K562 (cell line): ENCODE data around the gene JMJD1C. TPM values are rescaled to one million over a fixed set of nuclear protein-coding genes. Genes with fewer than 3 reads are reported as not detected.

Source experiments
- BCOR ChIP-seq: fragments of 450-650 bp; IDR thresholded peaks from 2 replicates; pipeline ENCODE4 v1.6.1; 2016
- DIDO1 ChIP-seq: fragments of 450-650 bp; IDR thresholded peaks from 2 replicates; pipeline ENCODE4 v1.6.1; 2016; ENCODE audit warnings: low read depth, missing biosample characterization, missing genetic modification characterization
- GTF2F1 ChIP-seq: IDR thresholded peaks from 2 replicates; pipeline ENCODE4 v1.6.1; 2011; ENCODE audit warnings: low read depth, low read length, improper control_type of control experiment
- HEY1 ChIP-seq: fragments of 250-450 bp; sonication (Bioruptor Pico); IDR thresholded peaks from 2 replicates; pipeline ENCODE4 v1.5.0; 2020; ENCODE audit warnings: mild to moderate bottlenecking, moderate library complexity, borderline replicate concordance
- ILK ChIP-seq: fragments of 450-650 bp; IDR thresholded peaks from 2 replicates; pipeline ENCODE4 v1.6.1; 2016; ENCODE audit warnings: missing genetic modification characterization, low read depth, mild to moderate bottlenecking, missing compliant biosample characterization, moderate library complexity, borderline replicate concordance
- IRF1 ChIP-seq: sonication (generic); formaldehyde crosslinking; IDR thresholded peaks from 2 replicates; pipeline ENCODE4 v1.8.0; 2022; ENCODE audit warnings: missing genetic modification reagents, mild to moderate bottlenecking, borderline replicate concordance
- MAFK ChIP-seq: IDR thresholded peaks from 2 replicates; pipeline ENCODE4 v1.6.1; 2011; ENCODE audit warnings: low read length, improper control_type of control experiment
- NUFIP1 ChIP-seq: fragments of 450-650 bp; IDR thresholded peaks from 2 replicates; pipeline ENCODE4 v1.6.1; 2018; ENCODE audit not compliant: partially characterized antibody
- RB1 ChIP-seq: fragments of 450-650 bp; IDR thresholded peaks from 2 replicates; pipeline ENCODE4 v1.6.1; 2017; ENCODE audit warnings: low read depth, mild to moderate bottlenecking
- RBM17 ChIP-seq: fragments of 200-400 bp; formaldehyde crosslinking; IDR thresholded peaks from 2 replicates; pipeline ENCODE4 v1.6.1; 2017; ENCODE audit warnings: low read depth, mild to moderate bottlenecking, low read length, borderline replicate concordance
- RUNX1 ChIP-seq: sonication (generic); IDR thresholded peaks from 2 replicates; pipeline ENCODE4 v1.6.1; 2016; ENCODE audit warnings: antibody characterized with exemption, low read depth
- TBP ChIP-seq: optimal IDR thresholded peaks from 2 replicates; pipeline ENCODE3; 2011; ENCODE audit warnings: low read depth, low read length, improper control_type of control experiment
- TEAD4 ChIP-seq, 2 experiments: sonication (generic) in 1 of 2; formaldehyde crosslinking in 1 of 2; IDR thresholded peaks; 2 replicates each; pipeline versions ENCODE4 v1.6.1 to v1.8.0; 2012 to 2022; ENCODE audit warnings: borderline replicate concordance in 1 of 2, inconsistent platforms in 1 of 2, low read length in 1 of 2, mild to moderate bottlenecking in 1 of 2, missing genetic modification reagents in 1 of 2
- ZBTB49 ChIP-seq: sonication (generic); formaldehyde crosslinking; IDR thresholded peaks from 2 replicates; pipeline ENCODE4 v1.8.0; 2022; ENCODE audit warnings: missing genetic modification reagents, mild to moderate bottlenecking, borderline replicate concordance
- ZC3H8 ChIP-seq: fragments of 450-650 bp; IDR thresholded peaks from 2 replicates; pipeline ENCODE4 v1.6.1; 2017
- ZNF197 ChIP-seq: fragments of 200-800 bp; sonication (Bioruptor generic); IDR thresholded peaks from 2 replicates; pipeline ENCODE4 v1.6.1; 2016; ENCODE audit warnings: low read depth, missing genetic modification characterization, missing compliant biosample characterization
- ZNF263 ChIP-seq: sonication (generic); formaldehyde crosslinking; IDR thresholded peaks from 2 replicates; pipeline ENCODE4 v1.8.0; 2022; ENCODE audit warnings: mild to moderate bottlenecking, missing genetic modification reagents, borderline replicate concordance
- polyA plus RNA-seq, 8 experiments: library from polyadenylated mRNA; depleted of rRNA in 4 of 8; stranded (reverse) in 5 of 8; unstranded in 3 of 8; fragments of >200 nt; fragmentation: Nextera tagmentation in 2 of 8; fragmentation: Illumina TruSeq in 1 of 8; extraction: Ambion mirVana in 2 of 8; extraction: Trizol in 1 of 8; gene quantifications; 2 replicates each; pipeline versions ENCODE4 v1.2.1 to v1.2.3, GENCODE V29; 2011 to 2014; ENCODE audit warnings: inconsistent platforms in 1 of 8, missing spikeins in 1 of 8
- total RNA-seq, 7 experiments: library from RNA; depleted of rRNA in 6 of 7; stranded (reverse); fragments of >200 nt in 6 of 7; fragmentation: Illumina TruSeq in 2 of 7; extraction: Trizol in 2 of 7; gene quantifications; 2 replicates each; pipeline versions ENCODE4 v1.2.1 to v1.2.3, GENCODE V29; 2011 to 2021; ENCODE audit warnings: low replicate concordance in 1 of 7
- TF ChIP-seq, protein P1 (sequence below): fragments of 450-650 bp; formaldehyde crosslinking; IDR thresholded peaks from 2 replicates; pipeline ENCODE4 v1.4.0; 2022; ENCODE audit warnings: missing genetic modification characterization
- TF ChIP-seq, protein P2 (sequence below), 2 experiments: fragments of 450-650 bp in 1 of 2; IDR thresholded peaks; 2 replicates each; pipeline ENCODE4 v1.6.1; 2011 to 2017; ENCODE audit warnings: low read depth in 2 of 2, antibody characterized with exemption in 1 of 2, borderline replicate concordance in 1 of 2, low read length in 1 of 2, mild to moderate bottlenecking in 1 of 2, mixed read lengths in 1 of 2; ENCODE audit not compliant: control insufficient read depth in 1 of 2

The JMJD1C gene
- total and polyA plus RNA-seq, 9 of the 15 experiments (the other 6 are each of a cell fraction or from before 2014, with no cell fraction given) = 25.3 to 68.0 (median 47.2) TPM

DNA sequence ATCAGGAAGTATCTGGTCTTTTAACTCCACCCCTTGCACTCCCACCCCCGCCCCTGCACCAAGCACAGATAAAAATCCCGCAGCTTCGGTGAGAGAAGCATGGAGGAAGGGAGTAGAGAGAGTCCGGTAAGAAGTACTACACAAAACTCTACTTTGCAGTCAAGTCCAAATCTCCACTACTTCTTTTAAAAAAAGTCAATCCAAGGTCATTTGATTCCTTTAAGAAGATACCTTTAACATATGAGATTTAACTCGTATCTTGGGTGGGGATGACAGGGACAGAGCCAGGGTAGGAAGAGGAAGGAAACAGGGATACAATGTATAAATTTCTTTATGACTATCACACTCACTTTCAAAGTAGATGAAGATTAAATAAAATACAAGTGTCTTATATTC, 200.6 kb downstream of the JMJD1C start (continued):
- no peak for TF ChIP-seq ZBTB49 (CRISPR knock-in tag)
- TF ChIP-seq ZC3H8 = no peak
- no peak for TF ChIP-seq NUFIP1
- TF ChIP-seq BCOR = no peak
- TF ChIP-seq GTF2F1 = peak; percentile 57; the same call in 1 of the 2 replicates
- no peak for TF ChIP-seq IRF1 (CRISPR knock-in tag)
- no peak for TF ChIP-seq ZNF263
- no peak for TF ChIP-seq ILK (tag)
- no peak for TF ChIP-seq RUNX1
- TF ChIP-seq TEAD4 (IDR thresholded peaks at IDR 0.05; ENCODE audit: low read length) = peak; percentile 27; the same call in 1 of the 2 replicates
- no peak for TF ChIP-seq TEAD4 (CRISPR knock-in tag; IDR thresholded peaks at IDR 0.05; ENCODE audit: borderline replicate concordance)
- TF ChIP-seq, protein P1, sequence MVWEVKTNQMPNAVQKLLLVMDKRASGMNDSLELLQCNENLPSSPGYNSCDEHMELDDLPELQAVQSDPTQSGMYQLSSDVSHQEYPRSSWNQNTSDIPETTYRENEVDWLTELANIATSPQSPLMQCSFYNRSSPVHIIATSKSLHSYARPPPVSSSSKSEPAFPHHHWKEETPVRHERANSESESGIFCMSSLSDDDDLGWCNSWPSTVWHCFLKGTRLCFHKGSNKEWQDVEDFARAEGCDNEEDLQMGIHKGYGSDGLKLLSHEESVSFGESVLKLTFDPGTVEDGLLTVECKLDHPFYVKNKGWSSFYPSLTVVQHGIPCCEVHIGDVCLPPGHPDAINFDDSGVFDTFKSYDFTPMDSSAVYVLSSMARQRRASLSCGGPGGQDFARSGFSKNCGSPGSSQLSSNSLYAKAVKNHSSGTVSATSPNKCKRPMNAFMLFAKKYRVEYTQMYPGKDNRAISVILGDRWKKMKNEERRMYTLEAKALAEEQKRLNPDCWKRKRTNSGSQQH (CRISPR knock-in tag) = no peak
- no peak for TF ChIP-seq ZNF197
- TF ChIP-seq TBP = no peak
- TF ChIP-seq DIDO1 = no peak
- TF ChIP-seq, protein P2, sequence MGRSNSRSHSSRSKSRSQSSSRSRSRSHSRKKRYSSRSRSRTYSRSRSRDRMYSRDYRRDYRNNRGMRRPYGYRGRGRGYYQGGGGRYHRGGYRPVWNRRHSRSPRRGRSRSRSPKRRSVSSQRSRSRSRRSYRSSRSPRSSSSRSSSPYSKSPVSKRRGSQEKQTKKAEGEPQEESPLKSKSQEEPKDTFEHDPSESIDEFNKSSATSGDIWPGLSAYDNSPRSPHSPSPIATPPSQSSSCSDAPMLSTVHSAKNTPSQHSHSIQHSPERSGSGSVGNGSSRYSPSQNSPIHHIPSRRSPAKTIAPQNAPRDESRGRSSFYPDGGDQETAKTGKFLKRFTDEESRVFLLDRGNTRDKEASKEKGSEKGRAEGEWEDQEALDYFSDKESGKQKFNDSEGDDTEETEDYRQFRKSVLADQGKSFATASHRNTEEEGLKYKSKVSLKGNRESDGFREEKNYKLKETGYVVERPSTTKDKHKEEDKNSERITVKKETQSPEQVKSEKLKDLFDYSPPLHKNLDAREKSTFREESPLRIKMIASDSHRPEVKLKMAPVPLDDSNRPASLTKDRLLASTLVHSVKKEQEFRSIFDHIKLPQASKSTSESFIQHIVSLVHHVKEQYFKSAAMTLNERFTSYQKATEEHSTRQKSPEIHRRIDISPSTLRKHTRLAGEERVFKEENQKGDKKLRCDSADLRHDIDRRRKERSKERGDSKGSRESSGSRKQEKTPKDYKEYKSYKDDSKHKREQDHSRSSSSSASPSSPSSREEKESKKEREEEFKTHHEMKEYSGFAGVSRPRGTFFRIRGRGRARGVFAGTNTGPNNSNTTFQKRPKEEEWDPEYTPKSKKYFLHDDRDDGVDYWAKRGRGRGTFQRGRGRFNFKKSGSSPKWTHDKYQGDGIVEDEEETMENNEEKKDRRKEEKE (IDR thresholded peaks at IDR 0.05; ENCODE audit: borderline replicate concordance in 1 of 2, control insufficient read depth in 1 of 2, low read depth in 2 of 2, low read length in 1 of 2) = peak in 1 of 2 experiments; percentile 85; a peak in 1 of 4 replicates
- no peak for TF ChIP-seq RBM17
- no peak; the same call in 1 of the 2 replicates for TF ChIP-seq HEY1 (CRISPR knock-in tag)
- no peak for TF ChIP-seq MAFK
- TF ChIP-seq RB1 = no peak
